ENCODE results near the gene SBK1.

DNA sequence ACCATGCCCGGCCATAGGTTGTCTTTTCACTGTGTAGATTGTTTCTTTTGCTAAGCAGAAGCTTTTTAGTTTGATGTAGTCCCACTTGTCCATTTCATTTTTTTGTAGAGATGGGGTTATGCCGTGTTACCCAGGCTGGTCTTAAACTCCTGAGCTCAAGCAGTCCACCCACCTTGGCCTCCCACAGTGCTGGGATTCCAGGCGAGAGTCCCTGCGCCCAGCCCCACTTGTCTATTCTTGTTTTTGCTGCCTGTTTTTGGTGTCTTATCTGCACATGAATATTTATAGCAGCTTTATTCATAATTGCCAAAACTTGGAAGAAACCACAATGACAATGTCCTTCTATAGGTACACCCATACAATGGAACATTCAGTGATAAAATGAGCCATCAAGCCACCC is 18.8 kb upstream of the SBK1 start:
- TF ChIP-seq, protein P1, sequence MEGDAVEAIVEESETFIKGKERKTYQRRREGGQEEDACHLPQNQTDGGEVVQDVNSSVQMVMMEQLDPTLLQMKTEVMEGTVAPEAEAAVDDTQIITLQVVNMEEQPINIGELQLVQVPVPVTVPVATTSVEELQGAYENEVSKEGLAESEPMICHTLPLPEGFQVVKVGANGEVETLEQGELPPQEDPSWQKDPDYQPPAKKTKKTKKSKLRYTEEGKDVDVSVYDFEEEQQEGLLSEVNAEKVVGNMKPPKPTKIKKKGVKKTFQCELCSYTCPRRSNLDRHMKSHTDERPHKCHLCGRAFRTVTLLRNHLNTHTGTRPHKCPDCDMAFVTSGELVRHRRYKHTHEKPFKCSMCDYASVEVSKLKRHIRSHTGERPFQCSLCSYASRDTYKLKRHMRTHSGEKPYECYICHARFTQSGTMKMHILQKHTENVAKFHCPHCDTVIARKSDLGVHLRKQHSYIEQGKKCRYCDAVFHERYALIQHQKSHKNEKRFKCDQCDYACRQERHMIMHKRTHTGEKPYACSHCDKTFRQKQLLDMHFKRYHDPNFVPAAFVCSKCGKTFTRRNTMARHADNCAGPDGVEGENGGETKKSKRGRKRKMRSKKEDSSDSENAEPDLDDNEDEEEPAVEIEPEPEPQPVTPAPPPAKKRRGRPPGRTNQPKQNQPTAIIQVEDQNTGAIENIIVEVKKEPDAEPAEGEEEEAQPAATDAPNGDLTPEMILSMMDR (IDR thresholded peaks at IDR 0.05; ENCODE audit: borderline replicate concordance, extremely low read depth, low read length, poor library complexity, severe bottlenecking) = no peak
- no peak for TF ChIP-seq EZH2 (IDR thresholded peaks at IDR 0.05; ENCODE audit: borderline replicate concordance, low read depth, low read length, severe bottlenecking)

Data from DND-41 (cell line).